ENCODE data around the gene TIMM10B.

DNA sequence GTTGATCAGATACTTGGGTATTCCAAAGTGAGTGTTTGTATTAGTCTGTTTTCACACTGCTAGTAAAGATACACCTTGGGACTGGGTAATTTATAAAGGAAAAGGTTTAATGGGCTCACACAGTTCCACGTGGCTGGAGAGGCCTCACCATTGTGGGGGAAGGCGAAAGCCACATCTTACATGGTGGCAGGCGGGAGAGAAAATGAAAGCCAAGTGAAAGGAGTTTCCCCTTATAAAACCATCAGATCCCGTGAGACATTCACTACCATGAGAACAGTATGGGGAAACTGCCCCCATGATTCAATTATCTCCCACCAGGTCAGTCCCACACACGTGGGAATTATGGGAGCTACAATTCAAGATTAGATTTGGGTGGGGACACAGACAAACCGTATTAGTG lies 7.0 kb downstream of the TIMM10B start:
- TF ChIP-seq TAF1 (IDR thresholded peaks at IDR 0.05; ENCODE audit: borderline replicate concordance, insufficient read depth, low read length) (no peak), SIN3A (IDR thresholded peaks at IDR 0.05; ENCODE audit: borderline replicate concordance, insufficient read depth, low read length) (no peak), POLR2AphosphoS5 (IDR thresholded peaks at IDR 0.05; ENCODE audit: low read depth, low read length) (no peak)
